IPS-18c (cell line): ENCODE results near the gene GLI1.
A peak's percentile ranks its signal among the peaks of the same experiment; 100 is the strongest.
"Not testable (repeated sequence)": the region's sequence is repeated elsewhere in the genome, so short reads cannot be mapped to it uniquely, and the experiment has no call there.

Experiments used
- H3K4me3 ChIP-seq: 2 replicates; pipeline ENCODE4 v1.7.0; 2013; ENCODE audit warnings: low read depth, mild to moderate bottlenecking, low read length, moderate library complexity; ENCODE audit not compliant: insufficient read depth
- H3K9me3 ChIP-seq: one replicate; pipeline ENCODE4 v1.6.1; 2013; ENCODE audit warnings: mild to moderate bottlenecking, low read length, moderate library complexity; ENCODE audit not compliant: control insufficient read depth, insufficient read depth

Gene GLI1

GRCh38 chr12:57435293-57435692 lies 24.3 kb upstream of the GLI1 start:
- H3K4me3 ChIP-seq: no peak overlapping the region
- H3K9me3 ChIP-seq: no peaks in the 10 kb centered on the region

- Histone ChIP-seq H3K4me3 (no peak overlapping the region), H3K9me3 (no peaks in the 10 kb centered on the region)
Observed at GRCh38 chr12:57438400-57438799, 21.2 kb upstream of the GLI1 start.

- Histone ChIP-seq H3K9me3 (peaks cover 2% of the 10 kb centered on the region), H3K4me3 (no peak overlapping the region)
Observed at GRCh38 chr12:57439762-57440266, 19.8 kb upstream of the GLI1 start.

- H3K4me3 ChIP-seq, H3K9me3 ChIP-seq: not testable (repeated sequence)
Observed at GRCh38 chr12:57441393-57441792, 18.2 kb upstream of the GLI1 start.

GRCh38 chr12:57441846-57442427 lies 17.6 kb upstream of the GLI1 start:
- peaks cover 2% of the 10 kb centered on the region for H3K9me3 ChIP-seq
- no peak overlapping the region for H3K4me3 ChIP-seq

- not testable (repeated sequence) for H3K4me3 ChIP-seq, H3K9me3 ChIP-seq
Observed at GRCh38 chr12:57444337-57444736, 15.2 kb upstream of the GLI1 start.

GRCh38 chr12:57444744-57445143 lies 14.8 kb upstream of the GLI1 start:
- H3K4me3 ChIP-seq: no peak overlapping the region
- H3K9me3 ChIP-seq: peaks cover 2% of the 10 kb centered on the region

- no peak overlapping the region for H3K4me3 ChIP-seq
- H3K9me3 ChIP-seq: peaks cover 2% of the 10 kb centered on the region
Observed at GRCh38 chr12:57446292-57446960, 13.2 kb upstream of the GLI1 start.

- no peak overlapping the region for H3K4me3 ChIP-seq
- peaks cover 2% of the 10 kb centered on the region for H3K9me3 ChIP-seq
Observed at GRCh38 chr12:57448669-57449068, 10.9 kb upstream of the GLI1 start.

GRCh38 chr12:57449375-57449774 lies 10.2 kb upstream of the GLI1 start:
- H3K9me3 ChIP-seq: no peaks in the 10 kb centered on the region
- H3K4me3 ChIP-seq: no peak overlapping the region

GRCh38 chr12:57450057-57450456 lies 9.5 kb upstream of the GLI1 start:
- no peaks in the 10 kb centered on the region for H3K9me3 ChIP-seq
- H3K4me3 ChIP-seq: no peak overlapping the region

- no peaks in the 10 kb centered on the region for H3K9me3 ChIP-seq
Observed at GRCh38 chr12:57451233-57451778, 8.3 kb upstream of the GLI1 start.

GRCh38 chr12:57452181-57452936 lies 7.2 kb upstream of the GLI1 start:
- H3K9me3 ChIP-seq: no peaks in the 10 kb centered on the region
- no peak overlapping the region for H3K4me3 ChIP-seq

More at GRCh38 chr12:57451233-57451778, 8.3 kb upstream of the GLI1 start:
- no peak overlapping the region for H3K4me3 ChIP-seq

GRCh38 chr12:57452937-57453509 lies 6.6 kb upstream of the GLI1 start:
- Histone ChIP-seq H3K9me3 (no peaks in the 10 kb centered on the region), H3K4me3 (no peak overlapping the region)

GRCh38 chr12:57454213-57454565 lies 5.4 kb upstream of the GLI1 start:
- H3K4me3 ChIP-seq: no peak overlapping the region
- no peaks in the 10 kb centered on the region for H3K9me3 ChIP-seq

GRCh38 chr12:57454566-57455373 lies 4.8 kb upstream of the GLI1 start, which contains the start of gene INHBE:
INHBE (plus strand) TSS chr12:57455307; CDS start chr12:57455537, 230 bp downstream.
- Histone ChIP-seq H3K4me3 (peak within 1 kb of the TSS; percentile 52), H3K9me3 (no peaks in the 10 kb centered on the region)
